Astrocyte (in vitro differentiated cells and primary cell): ENCODE measurements around the gene FICD. TPM values are rescaled to one million over a fixed set of nuclear protein-coding genes. Genes with fewer than 3 reads are reported as not detected.
A peak's percentile ranks its signal among the peaks of the same experiment; 100 is the strongest.

Experiments
- DNase-seq: peaks from one replicate; pipeline ENCODE4 v3.0.0-alpha.2; 2010; ENCODE audit warnings: low read depth
- FAIRE-seq: peaks from 2 replicates; lab custom pipeline; 2011; peaks lifted over from hg19 to GRCh38; lab: Jason Lieb, UNC
- H2AFZ ChIP-seq: 2 replicates; pipeline ENCODE4 v1.6.0; 2012; ENCODE audit warnings: low read depth, low read length, inconsistent platforms
- H3K27ac ChIP-seq: 2 replicates; pipeline ENCODE4 v1.5.1; 2011; ENCODE audit warnings: low read depth, low read length, inconsistent platforms
- H3K27me3 ChIP-seq: 2 replicates; pipeline ENCODE4 v1.6.0; 2011; ENCODE audit warnings: low read length, inconsistent platforms; ENCODE audit not compliant: insufficient read depth
- H3K36me3 ChIP-seq: 2 replicates; pipeline ENCODE4 v1.5.1; 2011; ENCODE audit warnings: low read length, inconsistent platforms; ENCODE audit not compliant: insufficient read depth
- H3K4me1 ChIP-seq: 2 replicates; pipeline ENCODE4 v1.5.1; 2011; ENCODE audit warnings: low read length, inconsistent platforms; ENCODE audit not compliant: insufficient read depth
- H3K4me2 ChIP-seq: 2 replicates; pipeline ENCODE4 v1.6.0; 2012; ENCODE audit warnings: low read length, inconsistent platforms
- H3K4me3 ChIP-seq: 2 replicates; pipeline ENCODE4 v1.5.1; 2011; ENCODE audit warnings: low read depth, mild to moderate bottlenecking, low read length, inconsistent platforms; ENCODE audit not compliant: insufficient read depth
- H3K79me2 ChIP-seq: 2 replicates; pipeline ENCODE4 v1.6.0; 2012; ENCODE audit warnings: mild to moderate bottlenecking, low read length, inconsistent platforms; ENCODE audit not compliant: insufficient read depth
- H3K9ac ChIP-seq: 2 replicates; pipeline ENCODE4 v1.6.0; 2012; ENCODE audit warnings: mild to moderate bottlenecking, low read length, inconsistent platforms
- H3K9me3 ChIP-seq: 2 replicates; pipeline ENCODE4 v1.5.1; 2012; ENCODE audit warnings: low read depth, mild to moderate bottlenecking, low read length, inconsistent platforms; ENCODE audit not compliant: insufficient read depth
- H4K20me1 ChIP-seq: 2 replicates; pipeline ENCODE4 v1.6.0; 2012; ENCODE audit warnings: low read length, inconsistent platforms; ENCODE audit not compliant: insufficient read depth
- H3K27ac Mint-ChIP-seq: one replicate; pipeline ENCODE4 v1.8.0; 2021; ENCODE audit warnings: mild to moderate bottlenecking, mixed read lengths; ENCODE audit not compliant: unreplicated experiment
- H3K27me3 Mint-ChIP-seq: one replicate; pipeline ENCODE4 v1.8.0; 2021; ENCODE audit warnings: low read depth, mixed read lengths; ENCODE audit not compliant: unreplicated experiment
- H3K36me3 Mint-ChIP-seq: one replicate; pipeline ENCODE4 v1.8.0; 2021; ENCODE audit warnings: low read depth, mixed read lengths; ENCODE audit not compliant: unreplicated experiment
- H3K4me1 Mint-ChIP-seq: one replicate; pipeline ENCODE4 v1.8.0; 2021; ENCODE audit warnings: low read depth, mixed read lengths; ENCODE audit not compliant: unreplicated experiment
- H3K4me3 Mint-ChIP-seq: one replicate; pipeline ENCODE4 v1.8.0; 2021; ENCODE audit warnings: mild to moderate bottlenecking, moderate library complexity, mixed read lengths; ENCODE audit not compliant: unreplicated experiment
- H3K9me3 Mint-ChIP-seq: one replicate; pipeline ENCODE4 v1.8.0; 2021; ENCODE audit warnings: mild to moderate bottlenecking, mixed read lengths; ENCODE audit not compliant: unreplicated experiment
- EZH2 ChIP-seq: IDR thresholded peaks from 2 replicates; pipeline ENCODE4 v1.6.1; 2012; ENCODE audit warnings: mild to moderate bottlenecking, low read length, inconsistent platforms; ENCODE audit not compliant: insufficient read depth
- total RNA-seq: library from RNA; stranded (reverse); gene quantifications from 2 replicates; pipeline ENCODE4 v1.2.1, GENCODE V29; 2021
- TF ChIP-seq, protein P1 (sequence below): IDR thresholded peaks from 2 replicates; pipeline ENCODE4 v1.5.1; 2011; ENCODE audit warnings: low read depth, mild to moderate bottlenecking, inconsistent platforms, low read length, moderate library complexity; ENCODE audit not compliant: insufficient read depth

The FICD gene
- total RNA-seq, 1 donor from 2014 or later: 3.5 TPM

DNA sequence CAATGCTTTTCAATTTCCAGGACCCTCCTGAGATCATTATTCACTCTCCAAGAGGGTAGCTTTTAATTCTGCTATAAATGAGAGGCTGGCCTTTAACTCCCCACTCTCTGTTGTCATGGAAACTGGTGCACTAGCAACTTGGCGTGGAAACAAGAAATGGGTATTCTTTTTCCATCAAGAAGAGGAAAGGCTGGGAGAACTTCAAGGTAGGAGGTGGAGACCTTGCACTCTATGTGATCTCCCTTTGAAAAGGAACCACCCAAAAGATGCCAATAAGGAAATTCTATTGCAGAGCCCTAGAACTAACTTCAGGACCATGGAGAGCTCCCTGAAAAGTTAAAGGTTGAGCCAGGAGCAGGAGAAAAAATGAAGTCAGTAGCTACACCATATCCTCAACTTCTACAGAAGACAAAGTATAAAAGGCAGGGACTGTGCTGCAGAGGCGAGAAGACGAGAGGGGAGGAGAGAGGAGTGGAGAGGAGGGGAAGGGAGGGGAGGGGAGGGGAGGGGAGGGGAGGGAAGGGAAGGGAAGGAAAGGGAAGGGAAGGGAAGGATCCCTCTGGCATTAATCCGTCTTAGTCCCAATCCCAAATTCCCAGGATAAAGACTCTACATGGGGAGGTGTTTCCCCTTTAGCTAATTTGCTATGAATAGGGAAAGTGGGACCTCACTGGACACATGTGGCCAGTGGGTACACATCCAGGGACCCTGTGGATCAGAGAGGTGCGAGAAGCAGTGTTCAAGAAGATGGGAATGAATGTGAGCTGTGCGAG, 46.7 kb upstream of the FICD start:
- Mint-ChIP-seq H3K36me3 (no peaks in the 10 kb centered on the region), H3K9me3 (peaks cover 3% of the 10 kb centered on the region), H3K27me3 (peaks cover 51% of the 10 kb centered on the region), H3K4me3 (no peak overlapping the region), H3K27ac (no peak overlapping the region), H3K4me1 (no peaks in the 10 kb centered on the region)
- H3K9me3 ChIP-seq: no peaks in the 10 kb centered on the region
- H3K4me3 ChIP-seq: no peak overlapping the region
- H3K9ac ChIP-seq: no peak overlapping the region
- peak; percentile 10 for DNase-seq
- no peak overlapping the region for H3K4me2 ChIP-seq
- H3K27ac ChIP-seq: no peak overlapping the region
- H3K27me3 ChIP-seq: no peaks in the 10 kb centered on the region
- no peaks in the 10 kb centered on the region for H3K79me2 ChIP-seq
- TF ChIP-seq EZH2: no peak
- H3K36me3 ChIP-seq: no peaks in the 10 kb centered on the region
- no peaks in the 10 kb centered on the region for H3K4me1 ChIP-seq
- no peak overlapping the region for H2AFZ ChIP-seq
- H4K20me1 ChIP-seq: no peaks in the 10 kb centered on the region
- FAIRE-seq: no peak

DNA sequence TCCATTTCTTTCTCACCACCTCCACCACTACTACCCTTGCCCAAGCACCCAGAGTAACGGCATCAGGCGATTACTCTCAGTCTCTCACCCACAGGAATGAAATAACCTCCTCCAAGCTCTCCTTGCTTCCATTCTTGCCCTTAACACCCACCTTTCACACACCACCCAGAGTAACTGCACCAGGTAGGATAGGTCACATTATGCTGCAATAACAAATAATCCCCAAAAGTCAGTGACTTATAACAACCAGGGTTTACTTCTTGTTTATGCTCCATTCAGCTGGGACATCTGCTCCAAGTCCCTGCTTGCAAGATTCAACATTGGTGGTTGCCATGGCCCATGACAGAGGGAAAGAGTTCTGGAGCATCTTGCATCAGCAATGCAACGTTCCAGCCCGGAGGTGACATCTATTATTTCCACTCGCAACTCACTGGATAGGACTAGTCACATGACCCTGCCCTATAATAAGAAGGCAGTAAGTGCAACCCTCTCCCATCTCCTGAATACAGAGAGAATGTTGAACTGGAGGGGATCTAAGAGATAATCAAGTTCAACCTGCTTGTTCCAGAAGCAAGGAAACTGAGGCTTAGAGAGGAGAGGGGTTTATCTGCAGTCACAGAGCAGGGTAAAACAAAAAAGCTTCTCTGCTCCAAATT, 41.5 kb upstream of the FICD start:
- H2AFZ ChIP-seq: no peak overlapping the region
- TF ChIP-seq, protein P1, sequence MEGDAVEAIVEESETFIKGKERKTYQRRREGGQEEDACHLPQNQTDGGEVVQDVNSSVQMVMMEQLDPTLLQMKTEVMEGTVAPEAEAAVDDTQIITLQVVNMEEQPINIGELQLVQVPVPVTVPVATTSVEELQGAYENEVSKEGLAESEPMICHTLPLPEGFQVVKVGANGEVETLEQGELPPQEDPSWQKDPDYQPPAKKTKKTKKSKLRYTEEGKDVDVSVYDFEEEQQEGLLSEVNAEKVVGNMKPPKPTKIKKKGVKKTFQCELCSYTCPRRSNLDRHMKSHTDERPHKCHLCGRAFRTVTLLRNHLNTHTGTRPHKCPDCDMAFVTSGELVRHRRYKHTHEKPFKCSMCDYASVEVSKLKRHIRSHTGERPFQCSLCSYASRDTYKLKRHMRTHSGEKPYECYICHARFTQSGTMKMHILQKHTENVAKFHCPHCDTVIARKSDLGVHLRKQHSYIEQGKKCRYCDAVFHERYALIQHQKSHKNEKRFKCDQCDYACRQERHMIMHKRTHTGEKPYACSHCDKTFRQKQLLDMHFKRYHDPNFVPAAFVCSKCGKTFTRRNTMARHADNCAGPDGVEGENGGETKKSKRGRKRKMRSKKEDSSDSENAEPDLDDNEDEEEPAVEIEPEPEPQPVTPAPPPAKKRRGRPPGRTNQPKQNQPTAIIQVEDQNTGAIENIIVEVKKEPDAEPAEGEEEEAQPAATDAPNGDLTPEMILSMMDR: no peak
- no peak for TF ChIP-seq EZH2
- H3K4me1 ChIP-seq: no peaks in the 10 kb centered on the region
- no peak overlapping the region for H3K4me3 Mint-ChIP-seq
- H3K27ac ChIP-seq: no peak overlapping the region
- no peak for FAIRE-seq
- H3K27me3 ChIP-seq: no peaks in the 10 kb centered on the region
- no peak overlapping the region for H3K27ac Mint-ChIP-seq
- no peaks in the 10 kb centered on the region for H3K79me2 ChIP-seq
- H4K20me1 ChIP-seq: no peaks in the 10 kb centered on the region
- no peaks in the 10 kb centered on the region for H3K4me1 Mint-ChIP-seq
- no peak overlapping the region for H3K4me2 ChIP-seq
- no peaks in the 10 kb centered on the region for H3K9me3 ChIP-seq
- no peaks in the 10 kb centered on the region for H3K36me3 Mint-ChIP-seq
- H3K9me3 Mint-ChIP-seq: peaks cover 5% of the 10 kb centered on the region
- H3K9ac ChIP-seq: no peak overlapping the region
- no peak for DNase-seq
- no peaks in the 10 kb centered on the region for H3K36me3 ChIP-seq
- peaks cover 48% of the 10 kb centered on the region for H3K27me3 Mint-ChIP-seq
- H3K4me3 ChIP-seq: no peak overlapping the region

DNA sequence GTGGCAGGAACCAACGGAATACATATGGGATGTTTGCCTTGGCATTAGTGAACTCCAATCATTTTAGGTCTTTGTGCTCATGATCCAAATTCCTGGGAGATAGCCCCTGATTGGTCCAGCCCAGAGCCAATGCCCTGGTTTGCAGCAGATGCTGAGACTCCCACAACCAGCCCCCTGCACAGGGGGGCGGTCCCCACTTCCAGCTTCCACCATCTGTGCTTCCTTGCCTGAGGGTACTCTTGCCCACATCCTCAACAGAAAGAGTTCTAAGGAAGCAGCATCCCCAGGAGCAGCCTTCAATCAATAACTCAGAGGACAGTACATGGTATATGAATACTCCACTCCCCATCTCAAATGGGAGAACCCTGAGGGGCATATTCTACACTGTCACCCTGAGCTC, 39.7 kb upstream of the FICD start:
- Histone ChIP-seq H3K36me3 (no peaks in the 10 kb centered on the region), H3K9ac (no peak overlapping the region), H3K4me3 (no peak overlapping the region), H3K9me3 (no peaks in the 10 kb centered on the region), H3K4me1 (no peaks in the 10 kb centered on the region), H2AFZ (no peak overlapping the region), H4K20me1 (no peaks in the 10 kb centered on the region), H3K4me2 (no peak overlapping the region), H3K79me2 (no peaks in the 10 kb centered on the region), H3K27me3 (no peaks in the 10 kb centered on the region), H3K27ac (no peak overlapping the region)
- TF ChIP-seq, protein P1: no peak
- no peak for TF ChIP-seq EZH2
- Mint-ChIP-seq H3K36me3 (no peaks in the 10 kb centered on the region), H3K4me1 (no peaks in the 10 kb centered on the region), H3K27ac (no peak overlapping the region), H3K27me3 (peaks cover 44% of the 10 kb centered on the region), H3K4me3 (no peak overlapping the region), H3K9me3 (peaks cover 11% of the 10 kb centered on the region)
- FAIRE-seq (no peak), DNase-seq (no peak)
